ENCODE results near the gene BEAN1. TPM values are rescaled to one million over a fixed set of nuclear protein-coding genes. Genes with fewer than 3 reads are reported as not detected.

The BEAN1 gene
- total and polyA plus RNA-seq, 8 donors, result 0.08 to 0.41 (median 0.14) TPM; not detected in 5

DNA sequence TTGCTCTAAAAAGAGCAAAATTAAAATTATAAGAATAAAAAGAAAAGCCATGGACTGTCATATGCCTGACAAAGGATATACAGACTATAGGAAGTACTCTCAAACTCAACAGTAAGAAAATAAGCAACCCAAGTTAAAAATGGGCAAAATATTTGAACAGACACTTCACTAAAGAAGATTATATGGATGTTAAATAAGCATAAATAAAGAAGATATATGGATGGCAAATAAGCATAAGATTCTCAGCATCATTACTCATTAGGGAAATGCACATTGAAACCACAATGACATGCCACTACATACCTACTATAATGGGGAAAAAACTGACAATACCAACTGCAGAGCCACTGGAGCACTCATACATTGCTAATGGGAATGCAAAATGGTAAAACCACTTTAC lies 14.9 kb upstream of the BEAN1 start:
- DNase-seq (no peak), ATAC-seq (no peak), FAIRE-seq (no peak)
- Histone ChIP-seq H3K27me3 (no peaks in the 10 kb centered on the region), H3K36me3 (no peaks in the 10 kb centered on the region), H3K4me3 (no peak overlapping the region), H3K27ac (no peak overlapping the region), H3K9me3 (peaks cover 0 to 3% (median 0%) of the 10 kb centered on the region in 4 donors), H3K4me1 (peaks cover 0 to 2% (median under 1%) of the 10 kb centered on the region in 3 donors)
- intact Hi-C loops (cut with DNase I), result no loop called here
- TF ChIP-seq, protein P1, sequence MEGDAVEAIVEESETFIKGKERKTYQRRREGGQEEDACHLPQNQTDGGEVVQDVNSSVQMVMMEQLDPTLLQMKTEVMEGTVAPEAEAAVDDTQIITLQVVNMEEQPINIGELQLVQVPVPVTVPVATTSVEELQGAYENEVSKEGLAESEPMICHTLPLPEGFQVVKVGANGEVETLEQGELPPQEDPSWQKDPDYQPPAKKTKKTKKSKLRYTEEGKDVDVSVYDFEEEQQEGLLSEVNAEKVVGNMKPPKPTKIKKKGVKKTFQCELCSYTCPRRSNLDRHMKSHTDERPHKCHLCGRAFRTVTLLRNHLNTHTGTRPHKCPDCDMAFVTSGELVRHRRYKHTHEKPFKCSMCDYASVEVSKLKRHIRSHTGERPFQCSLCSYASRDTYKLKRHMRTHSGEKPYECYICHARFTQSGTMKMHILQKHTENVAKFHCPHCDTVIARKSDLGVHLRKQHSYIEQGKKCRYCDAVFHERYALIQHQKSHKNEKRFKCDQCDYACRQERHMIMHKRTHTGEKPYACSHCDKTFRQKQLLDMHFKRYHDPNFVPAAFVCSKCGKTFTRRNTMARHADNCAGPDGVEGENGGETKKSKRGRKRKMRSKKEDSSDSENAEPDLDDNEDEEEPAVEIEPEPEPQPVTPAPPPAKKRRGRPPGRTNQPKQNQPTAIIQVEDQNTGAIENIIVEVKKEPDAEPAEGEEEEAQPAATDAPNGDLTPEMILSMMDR (IDR thresholded peaks at IDR 0.05), result no peak

GRCh38 chr16:66414891-66415290 lies 12.2 kb upstream of the BEAN1 start:
- DNase-seq (no peak), FAIRE-seq (no peak), ATAC-seq (no peak)
- intact Hi-C loops (cut with DNase I), result no loop called here
- peaks cover 0 to 3% (median 0%) of the 10 kb centered on the region in 4 donors for H3K9me3 ChIP-seq
- no peak overlapping the region for H3K27ac ChIP-seq
- H3K27me3 ChIP-seq, result no peaks in the 10 kb centered on the region
- TF ChIP-seq, protein P1 (IDR thresholded peaks at IDR 0.05), result no peak
- 48 to 53% methylated on average over 1 of the region's 1 CpG for WGBS, 2 donors
- no peaks in the 10 kb centered on the region for H3K4me1 ChIP-seq
- H3K4me3 ChIP-seq, result no peak overlapping the region
- no peaks in the 10 kb centered on the region for H3K36me3 ChIP-seq

DNA sequence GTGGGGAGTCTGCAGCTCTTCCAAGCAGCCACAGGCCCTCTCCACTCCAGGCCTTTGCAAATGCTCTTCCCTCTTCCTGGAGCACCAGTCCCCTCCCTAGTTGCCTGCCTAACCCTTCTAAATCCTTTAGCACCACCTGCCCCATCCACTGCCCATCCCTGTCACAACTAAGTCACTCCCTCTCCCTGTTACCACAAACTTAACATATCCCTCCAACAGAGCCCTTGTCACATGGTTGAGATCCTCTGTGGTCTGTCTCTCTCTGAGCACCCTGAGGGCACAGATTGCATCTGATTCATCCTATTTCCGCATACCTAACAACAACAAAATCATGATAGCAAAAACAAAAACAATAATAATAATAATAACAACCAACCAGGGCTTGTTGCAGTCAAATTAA lies 11.0 kb upstream of the BEAN1 start:
- no peaks in the 10 kb centered on the region for H3K36me3 ChIP-seq
- H3K4me3 ChIP-seq, result no peak overlapping the region
- intact Hi-C loops (cut with DNase I), result no loop called here
- 90 to 100% methylated on average over 1 of the region's 1 CpG for WGBS, 2 donors
- FAIRE-seq (no peak), ATAC-seq (no peak), DNase-seq (no peak)
- no peaks in the 10 kb centered on the region for H3K27me3 ChIP-seq
- TF ChIP-seq, protein P1 (IDR thresholded peaks at IDR 0.05), result no peak
- H3K4me1 ChIP-seq, result no peaks in the 10 kb centered on the region
- peaks cover 0 to 3% (median 0%) of the 10 kb centered on the region in 4 donors for H3K9me3 ChIP-seq
- H3K27ac ChIP-seq, result no peak overlapping the region

- TF ChIP-seq, protein P1 (IDR thresholded peaks at IDR 0.05), result no peak
- Histone ChIP-seq H3K27me3 (no peaks in the 10 kb centered on the region), H3K4me1 (no peaks in the 10 kb centered on the region), H3K27ac (no peak overlapping the region), H3K9me3 (no peaks in the 10 kb centered on the region), H3K36me3 (no peaks in the 10 kb centered on the region), H3K4me3 (no peak overlapping the region)
- WGBS, 2 donors, result 81 to 86% methylated on average over 9 of the region's 9 CpGs
- DNase-seq, result no peak
- intact Hi-C loops (cut with DNase I), result no loop called here
- FAIRE-seq, result no peak
- ATAC-seq, result no peak
Measured at GRCh38 chr16:66416939-66417700, 10.0 kb upstream of the BEAN1 start.

All from pancreas (tissue), 10 donors.